B cell (primary cell): ENCODE data around the gene IRAK1.

Experiments
- CTCF ChIP-seq: fragments of 200-600 bp; IDR thresholded peaks from one replicate; pipeline ENCODE4 v1.8.0; 2022; ENCODE audit warnings: antibody characterized with exemption, mild to moderate bottlenecking
- EZH2 ChIP-seq: IDR thresholded peaks from 2 replicates; pipeline ENCODE4 v1.6.1; 2012; ENCODE audit warnings: borderline replicate concordance, low read depth, mild to moderate bottlenecking, moderate library complexity, low read length; ENCODE audit not compliant: insufficient read depth, poor library complexity, severe bottlenecking

- TF ChIP-seq CTCF (no peak), EZH2 (no peak)
Observed at GRCh38 chrX:154036513-154036912, 16.8 kb upstream of the IRAK1 start.
